ENCODE measurements around the gene TNXB.
"Not testable (repeated sequence)": the region's sequence is repeated elsewhere in the genome, so short reads cannot be mapped to it uniquely, and the experiment has no call there.

GRCh38 chr6:32014547-32014946 is 94.6 kb downstream of the TNXB start, which contains the start of gene C4B:
- not testable (repeated sequence) for TF ChIP-seq POLR2A (IDR thresholded peaks at IDR 0.05; ENCODE audit: low read length); GATA1 (IDR thresholded peaks at IDR 0.05; ENCODE audit: low read depth, low read length)

Measured in erythroblast (primary cell).